ENCODE measurements around the gene CEACAM16. TPM values are rescaled to one million over a fixed set of nuclear protein-coding genes. Genes with fewer than 3 reads are reported as not detected.

CEACAM16 gene
- total and polyA plus RNA-seq, 10 of the 15 experiments (the other 5 are each of a cell fraction or from before 2014, with no cell fraction given), result not detected

DNA sequence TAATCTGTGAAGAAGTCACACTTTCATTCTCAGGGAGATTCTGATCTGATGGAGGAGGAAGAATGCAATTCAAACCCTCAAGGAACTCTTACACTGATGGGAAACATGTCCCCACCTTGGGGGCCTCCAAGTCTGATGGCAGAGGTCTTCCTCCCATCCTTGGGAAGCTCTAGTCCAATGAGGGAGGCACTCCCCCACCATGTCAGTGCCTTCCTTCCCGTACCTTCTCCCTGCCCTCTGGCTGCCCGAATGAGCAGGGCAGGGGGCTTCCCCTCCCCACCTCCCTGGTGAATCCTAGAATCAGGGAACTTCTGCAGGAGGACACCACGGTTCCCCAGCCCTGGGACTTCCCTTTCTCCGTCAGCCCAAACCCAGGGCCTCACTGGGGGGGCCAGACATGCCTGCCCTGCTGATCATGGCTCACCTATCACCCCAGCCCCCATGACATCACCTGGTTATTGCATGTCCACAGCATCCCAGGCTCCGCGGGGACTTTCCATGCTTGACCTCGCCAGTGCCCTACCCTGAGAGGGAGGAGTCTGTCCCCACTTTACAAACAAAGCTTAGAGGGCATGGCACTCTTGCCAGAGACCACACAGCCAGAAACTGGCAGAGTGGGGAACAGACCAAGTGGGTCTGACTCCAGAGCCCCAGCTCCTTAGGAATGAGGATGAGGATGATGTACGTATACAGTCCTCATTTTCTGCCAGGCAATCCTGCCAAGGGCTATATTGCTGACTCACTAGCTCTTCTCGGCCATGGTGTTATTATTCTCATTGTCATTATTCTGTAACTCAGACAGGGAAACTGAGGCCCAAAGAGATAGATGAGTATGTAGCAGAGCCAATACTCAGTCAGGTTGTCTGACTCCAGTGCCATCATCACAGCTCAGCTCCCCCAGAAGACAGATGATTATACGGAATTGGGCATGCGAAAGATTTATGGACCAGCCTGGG, 39.9 kb downstream of the CEACAM16 start (continued):
- TF ChIP-seq, protein P1, sequence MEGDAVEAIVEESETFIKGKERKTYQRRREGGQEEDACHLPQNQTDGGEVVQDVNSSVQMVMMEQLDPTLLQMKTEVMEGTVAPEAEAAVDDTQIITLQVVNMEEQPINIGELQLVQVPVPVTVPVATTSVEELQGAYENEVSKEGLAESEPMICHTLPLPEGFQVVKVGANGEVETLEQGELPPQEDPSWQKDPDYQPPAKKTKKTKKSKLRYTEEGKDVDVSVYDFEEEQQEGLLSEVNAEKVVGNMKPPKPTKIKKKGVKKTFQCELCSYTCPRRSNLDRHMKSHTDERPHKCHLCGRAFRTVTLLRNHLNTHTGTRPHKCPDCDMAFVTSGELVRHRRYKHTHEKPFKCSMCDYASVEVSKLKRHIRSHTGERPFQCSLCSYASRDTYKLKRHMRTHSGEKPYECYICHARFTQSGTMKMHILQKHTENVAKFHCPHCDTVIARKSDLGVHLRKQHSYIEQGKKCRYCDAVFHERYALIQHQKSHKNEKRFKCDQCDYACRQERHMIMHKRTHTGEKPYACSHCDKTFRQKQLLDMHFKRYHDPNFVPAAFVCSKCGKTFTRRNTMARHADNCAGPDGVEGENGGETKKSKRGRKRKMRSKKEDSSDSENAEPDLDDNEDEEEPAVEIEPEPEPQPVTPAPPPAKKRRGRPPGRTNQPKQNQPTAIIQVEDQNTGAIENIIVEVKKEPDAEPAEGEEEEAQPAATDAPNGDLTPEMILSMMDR (IDR thresholded peaks at IDR 0.05 in 2 of 3, conservative IDR thresholded peaks at IDR 0.05 in 1 of 3; ENCODE audit: control insufficient read depth in 2 of 3, extremely low read depth in 1 of 3, insufficient read depth in 1 of 3, low read depth in 3 of 3, low read length in 3 of 3), result no peak
- TF ChIP-seq, protein P2, sequence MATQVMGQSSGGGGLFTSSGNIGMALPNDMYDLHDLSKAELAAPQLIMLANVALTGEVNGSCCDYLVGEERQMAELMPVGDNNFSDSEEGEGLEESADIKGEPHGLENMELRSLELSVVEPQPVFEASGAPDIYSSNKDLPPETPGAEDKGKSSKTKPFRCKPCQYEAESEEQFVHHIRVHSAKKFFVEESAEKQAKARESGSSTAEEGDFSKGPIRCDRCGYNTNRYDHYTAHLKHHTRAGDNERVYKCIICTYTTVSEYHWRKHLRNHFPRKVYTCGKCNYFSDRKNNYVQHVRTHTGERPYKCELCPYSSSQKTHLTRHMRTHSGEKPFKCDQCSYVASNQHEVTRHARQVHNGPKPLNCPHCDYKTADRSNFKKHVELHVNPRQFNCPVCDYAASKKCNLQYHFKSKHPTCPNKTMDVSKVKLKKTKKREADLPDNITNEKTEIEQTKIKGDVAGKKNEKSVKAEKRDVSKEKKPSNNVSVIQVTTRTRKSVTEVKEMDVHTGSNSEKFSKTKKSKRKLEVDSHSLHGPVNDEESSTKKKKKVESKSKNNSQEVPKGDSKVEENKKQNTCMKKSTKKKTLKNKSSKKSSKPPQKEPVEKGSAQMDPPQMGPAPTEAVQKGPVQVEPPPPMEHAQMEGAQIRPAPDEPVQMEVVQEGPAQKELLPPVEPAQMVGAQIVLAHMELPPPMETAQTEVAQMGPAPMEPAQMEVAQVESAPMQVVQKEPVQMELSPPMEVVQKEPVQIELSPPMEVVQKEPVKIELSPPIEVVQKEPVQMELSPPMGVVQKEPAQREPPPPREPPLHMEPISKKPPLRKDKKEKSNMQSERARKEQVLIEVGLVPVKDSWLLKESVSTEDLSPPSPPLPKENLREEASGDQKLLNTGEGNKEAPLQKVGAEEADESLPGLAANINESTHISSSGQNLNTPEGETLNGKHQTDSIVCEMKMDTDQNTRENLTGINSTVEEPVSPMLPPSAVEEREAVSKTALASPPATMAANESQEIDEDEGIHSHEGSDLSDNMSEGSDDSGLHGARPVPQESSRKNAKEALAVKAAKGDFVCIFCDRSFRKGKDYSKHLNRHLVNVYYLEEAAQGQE (IDR thresholded peaks at IDR 0.05; ENCODE audit: low read depth, low read length), result no peak
- TF ChIP-seq TCF7 (IDR thresholded peaks at IDR 0.05; ENCODE audit: borderline replicate concordance), result no peak
- TF ChIP-seq, protein P3, sequence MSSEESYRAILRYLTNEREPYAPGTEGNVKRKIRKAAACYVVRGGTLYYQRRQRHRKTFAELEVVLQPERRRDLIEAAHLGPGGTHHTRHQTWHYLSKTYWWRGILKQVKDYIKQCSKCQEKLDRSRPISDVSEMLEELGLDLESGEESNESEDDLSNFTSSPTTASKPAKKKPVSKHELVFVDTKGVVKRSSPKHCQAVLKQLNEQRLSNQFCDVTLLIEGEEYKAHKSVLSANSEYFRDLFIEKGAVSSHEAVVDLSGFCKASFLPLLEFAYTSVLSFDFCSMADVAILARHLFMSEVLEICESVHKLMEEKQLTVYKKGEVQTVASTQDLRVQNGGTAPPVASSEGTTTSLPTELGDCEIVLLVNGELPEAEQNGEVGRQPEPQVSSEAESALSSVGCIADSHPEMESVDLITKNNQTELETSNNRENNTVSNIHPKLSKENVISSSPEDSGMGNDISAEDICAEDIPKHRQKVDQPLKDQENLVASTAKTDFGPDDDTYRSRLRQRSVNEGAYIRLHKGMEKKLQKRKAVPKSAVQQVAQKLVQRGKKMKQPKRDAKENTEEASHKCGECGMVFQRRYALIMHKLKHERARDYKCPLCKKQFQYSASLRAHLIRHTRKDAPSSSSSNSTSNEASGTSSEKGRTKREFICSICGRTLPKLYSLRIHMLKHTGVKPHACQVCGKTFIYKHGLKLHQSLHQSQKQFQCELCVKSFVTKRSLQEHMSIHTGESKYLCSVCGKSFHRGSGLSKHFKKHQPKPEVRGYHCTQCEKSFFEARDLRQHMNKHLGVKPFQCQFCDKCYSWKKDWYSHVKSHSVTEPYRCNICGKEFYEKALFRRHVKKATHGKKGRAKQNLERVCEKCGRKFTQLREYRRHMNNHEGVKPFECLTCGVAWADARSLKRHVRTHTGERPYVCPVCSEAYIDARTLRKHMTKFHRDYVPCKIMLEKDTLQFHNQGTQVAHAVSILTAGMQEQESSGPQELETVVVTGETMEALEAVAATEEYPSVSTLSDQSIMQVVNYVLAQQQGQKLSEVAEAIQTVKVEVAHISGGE (CRISPR knock-in tag; IDR thresholded peaks at IDR 0.05), result no peak
- no peak for TF ChIP-seq EZH2 (IDR thresholded peaks at IDR 0.05; ENCODE audit: borderline replicate concordance, control insufficient read depth, low read depth, low read length)
- TF ChIP-seq, protein P4, sequence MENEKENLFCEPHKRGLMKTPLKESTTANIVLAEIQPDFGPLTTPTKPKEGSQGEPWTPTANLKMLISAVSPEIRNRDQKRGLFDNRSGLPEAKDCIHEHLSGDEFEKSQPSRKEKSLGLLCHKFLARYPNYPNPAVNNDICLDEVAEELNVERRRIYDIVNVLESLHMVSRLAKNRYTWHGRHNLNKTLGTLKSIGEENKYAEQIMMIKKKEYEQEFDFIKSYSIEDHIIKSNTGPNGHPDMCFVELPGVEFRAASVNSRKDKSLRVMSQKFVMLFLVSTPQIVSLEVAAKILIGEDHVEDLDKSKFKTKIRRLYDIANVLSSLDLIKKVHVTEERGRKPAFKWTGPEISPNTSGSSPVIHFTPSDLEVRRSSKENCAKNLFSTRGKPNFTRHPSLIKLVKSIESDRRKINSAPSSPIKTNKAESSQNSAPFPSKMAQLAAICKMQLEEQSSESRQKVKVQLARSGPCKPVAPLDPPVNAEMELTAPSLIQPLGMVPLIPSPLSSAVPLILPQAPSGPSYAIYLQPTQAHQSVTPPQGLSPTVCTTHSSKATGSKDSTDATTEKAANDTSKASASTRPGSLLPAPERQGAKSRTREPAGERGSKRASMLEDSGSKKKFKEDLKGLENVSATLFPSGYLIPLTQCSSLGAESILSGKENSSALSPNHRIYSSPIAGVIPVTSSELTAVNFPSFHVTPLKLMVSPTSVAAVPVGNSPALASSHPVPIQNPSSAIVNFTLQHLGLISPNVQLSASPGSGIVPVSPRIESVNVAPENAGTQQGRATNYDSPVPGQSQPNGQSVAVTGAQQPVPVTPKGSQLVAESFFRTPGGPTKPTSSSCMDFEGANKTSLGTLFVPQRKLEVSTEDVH (IDR thresholded peaks at IDR 0.05; ENCODE audit: low read depth, partially characterized antibody), result no peak
- TF ChIP-seq, protein P5, sequence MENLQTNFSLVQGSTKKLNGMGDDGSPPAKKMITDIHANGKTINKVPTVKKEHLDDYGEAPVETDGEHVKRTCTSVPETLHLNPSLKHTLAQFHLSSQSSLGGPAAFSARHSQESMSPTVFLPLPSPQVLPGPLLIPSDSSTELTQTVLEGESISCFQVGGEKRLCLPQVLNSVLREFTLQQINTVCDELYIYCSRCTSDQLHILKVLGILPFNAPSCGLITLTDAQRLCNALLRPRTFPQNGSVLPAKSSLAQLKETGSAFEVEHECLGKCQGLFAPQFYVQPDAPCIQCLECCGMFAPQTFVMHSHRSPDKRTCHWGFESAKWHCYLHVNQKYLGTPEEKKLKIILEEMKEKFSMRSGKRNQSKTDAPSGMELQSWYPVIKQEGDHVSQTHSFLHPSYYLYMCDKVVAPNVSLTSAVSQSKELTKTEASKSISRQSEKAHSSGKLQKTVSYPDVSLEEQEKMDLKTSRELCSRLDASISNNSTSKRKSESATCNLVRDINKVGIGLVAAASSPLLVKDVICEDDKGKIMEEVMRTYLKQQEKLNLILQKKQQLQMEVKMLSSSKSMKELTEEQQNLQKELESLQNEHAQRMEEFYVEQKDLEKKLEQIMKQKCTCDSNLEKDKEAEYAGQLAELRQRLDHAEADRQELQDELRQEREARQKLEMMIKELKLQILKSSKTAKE (IDR thresholded peaks at IDR 0.05; ENCODE audit: low read depth, poor library complexity, severe bottlenecking), result no peak
- peak; percentile 42; the same call in 1 of the 2 replicates for TF ChIP-seq DPF2 (IDR thresholded peaks at IDR 0.05)
- no peak for TF ChIP-seq PAX8 (IDR thresholded peaks at IDR 0.05)
- TF ChIP-seq MEF2A (IDR thresholded peaks at IDR 0.05; ENCODE audit: insufficient read depth, low read depth, low read length), result no peak
- TF ChIP-seq NR2C2 (IDR thresholded peaks at IDR 0.05; ENCODE audit: borderline replicate concordance, control insufficient read depth, insufficient read length, low read depth), result no peak

Measured in GM12878 (cell line).